Endothelial cell of umbilical vein (primary cell): ENCODE results near the gene COL23A1. TPM values are rescaled to one million over a fixed set of nuclear protein-coding genes. Genes with fewer than 3 reads are reported as not detected.

ENCODE experiments used
- BruUV-seq: library from RNA; stranded (reverse); fragments of 400-500 nt; replicated peaks from 2 replicates; lab custom pipeline; 2021; lab: Mats Ljungman, UMichigan
- CTCF ChIA-PET: fragments of 300-600, 350-600 bp; sonication (Branson Sonifier 250); formaldehyde crosslinking; loops from one replicate; lab custom pipeline; 2021; ENCODE audit warnings: antibody characterized with exemption, inconsistent platforms; lab: Charles Lee
- POLR2A ChIA-PET: fragments of 300-600, 350-600 bp; sonication (Branson Sonifier 250); formaldehyde crosslinking; loops from one replicate; lab custom pipeline; 2021; ENCODE audit warnings: antibody characterized with exemption, inconsistent platforms; lab: Charles Lee
- DNase-seq: peaks from one replicate; pipeline ENCODE4 v3.0.0-alpha.2; 2011; ENCODE audit warnings: low read depth, low spot score
- FAIRE-seq: peaks from 2 replicates; lab custom pipeline; 2011; peaks lifted over from hg19 to GRCh38; lab: Jason Lieb, UNC
- H2AFZ ChIP-seq: 2 replicates; pipeline ENCODE4 v1.6.0; 2012; ENCODE audit warnings: low read depth, low read length, control low read depth, inconsistent platforms
- H3K27ac ChIP-seq: 2 replicates; pipeline ENCODE4 v1.5.1; 2011; ENCODE audit warnings: low read depth, mild to moderate bottlenecking, control low read depth, low read length, moderate library complexity; ENCODE audit not compliant: insufficient read depth
- H3K27me3 ChIP-seq, 2 experiments: 2 replicates each; pipeline versions ENCODE4 v1.6.0 to v1.6.1; 2011; ENCODE audit warnings: low read length in 2 of 2, mixed read lengths in 1 of 2; ENCODE audit not compliant: control insufficient read depth in 2 of 2, insufficient read depth in 2 of 2
- H3K36me3 ChIP-seq, 2 experiments: 2 replicates in 1 of 2; 3 replicates in 1 of 2; pipeline ENCODE4 v1.5.1; 2011; ENCODE audit warnings: low read length in 2 of 2, mild to moderate bottlenecking in 1 of 2, moderate library complexity in 1 of 2; ENCODE audit not compliant: control insufficient read depth in 2 of 2, insufficient read depth in 2 of 2; ENCODE audit errors: extremely low read depth in 1 of 2
- H3K4me1 ChIP-seq: 3 replicates; pipeline ENCODE4 v1.5.1; 2011; ENCODE audit warnings: mild to moderate bottlenecking, low read length; ENCODE audit not compliant: control insufficient read depth, insufficient read depth; ENCODE audit errors: extremely low read depth
- H3K4me2 ChIP-seq: 2 replicates; pipeline ENCODE4 v1.6.1; 2011; ENCODE audit warnings: low read length, control low read depth, mixed read lengths; ENCODE audit not compliant: insufficient read depth
- H3K4me3 ChIP-seq, 3 experiments: fragments of 200-600 bp in 1 of 3; sonication (generic), shearing (Covaris generic) in 1 of 3; replicated peaks in 1 of 3; 2 replicates each; pipeline ENCODE4 v1.5.1; 2011 to 2016; ENCODE audit warnings: control low read depth in 3 of 3, low read length in 3 of 3, mild to moderate bottlenecking in 2 of 3, inconsistent platforms in 1 of 3, low read depth in 1 of 3, moderate library complexity in 1 of 3; ENCODE audit not compliant: insufficient read depth in 1 of 3
- H3K79me2 ChIP-seq: 2 replicates; pipeline ENCODE4 v1.6.0; 2012; ENCODE audit warnings: low read length, inconsistent platforms; ENCODE audit not compliant: control insufficient read depth, insufficient read depth
- H3K9ac ChIP-seq: replicated peaks from 2 replicates; pipeline ENCODE3; 2011; ENCODE audit warnings: low read length, control low read depth; ENCODE audit not compliant: insufficient read depth; ENCODE audit errors: extremely low read depth
- H3K9me1 ChIP-seq: replicated peaks from 3 replicates; pipeline ENCODE4 v1.6.0; 2011; ENCODE audit warnings: mild to moderate bottlenecking, low read length; ENCODE audit not compliant: control insufficient read depth, insufficient read depth; ENCODE audit errors: extremely low read depth
- H3K9me3 ChIP-seq: replicated peaks from 2 replicates; pipeline ENCODE4 v1.5.1; 2012; ENCODE audit warnings: low read length, inconsistent platforms; ENCODE audit not compliant: control insufficient read depth, insufficient read depth
- H4K20me1 ChIP-seq: replicated peaks from 2 replicates; pipeline ENCODE3; 2011; ENCODE audit warnings: mild to moderate bottlenecking, low read length; ENCODE audit not compliant: control insufficient read depth, insufficient read depth; ENCODE audit errors: extremely low read depth
- EZH2 ChIP-seq: IDR thresholded peaks from 2 replicates; pipeline ENCODE4 v1.6.1; 2012; ENCODE audit warnings: borderline replicate concordance, low read depth, mild to moderate bottlenecking, moderate library complexity, low read length, inconsistent platforms; ENCODE audit not compliant: severe bottlenecking
- FOS ChIP-seq: IDR thresholded peaks from 2 replicates; pipeline ENCODE4 v1.6.1; 2011; ENCODE audit warnings: mild to moderate bottlenecking, low read length, moderate library complexity, borderline replicate concordance; ENCODE audit not compliant: insufficient read depth
- GATA2 ChIP-seq: IDR thresholded peaks from 2 replicates; pipeline ENCODE4 v1.7.0; 2011; ENCODE audit warnings: low read depth, mild to moderate bottlenecking, moderate library complexity, mixed read lengths, low read length; ENCODE audit not compliant: insufficient read length, insufficient read depth
- JUN ChIP-seq: IDR thresholded peaks from 2 replicates; pipeline ENCODE4 v1.6.1; 2011; ENCODE audit warnings: borderline replicate concordance, low read depth; ENCODE audit not compliant: insufficient read length, insufficient read depth
- MYC ChIP-seq: IDR thresholded peaks from one replicate; pipeline ENCODE4 v1.6.1; 2011; ENCODE audit warnings: mild to moderate bottlenecking, low read depth, low read length
- POLR2A ChIP-seq: IDR thresholded peaks from 2 replicates; pipeline ENCODE4 v1.6.1; 2012; ENCODE audit warnings: low read depth, mild to moderate bottlenecking, control low read depth, low read length
- POLR2AphosphoS5 ChIP-seq: IDR thresholded peaks from 2 replicates; pipeline ENCODE4 v1.6.1; 2012; ENCODE audit warnings: low read depth, mild to moderate bottlenecking, control low read depth, low read length, moderate library complexity; ENCODE audit not compliant: insufficient read depth
- dilution Hi-C: fragments of 300-500 bp; cut with MboI; formaldehyde crosslinking; loops from one replicate; pipeline ENCODE4 v1.15.0; 2019; ENCODE audit warnings: low sequenced_read_pairs; ENCODE audit not compliant: extremely low pct_ligation_motif_present
- intact Hi-C: fragments of 100-400 bp; cut with micrococcal nuclease; formaldehyde crosslinking; loops from one replicate; pipeline ENCODE4 v1.10.0; 2022
- polyA plus RNA-seq, 4 experiments: library from polyadenylated mRNA; depleted of rRNA in 3 of 4; stranded (reverse) in 3 of 4; unstranded in 1 of 4; fragments of >200 nt; gene quantifications; 2 replicates each; pipeline versions ENCODE4 v1.2.1 to v1.2.3, GENCODE V29; 2011 to 2012; ENCODE audit warnings: missing spikeins in 1 of 4
- total RNA-seq: library from RNA; stranded (reverse); gene quantifications from 2 replicates; pipeline ENCODE4 v1.2.3, GENCODE V29; 2021
- TF ChIP-seq, protein P1 (sequence below), 2 donors: IDR thresholded peaks; 1 replicate in 1 of 2; 2 replicates in 1 of 2; pipeline ENCODE4 v1.5.1; 2011; ENCODE audit warnings: low read length in 2 of 2, mild to moderate bottlenecking in 2 of 2, moderate library complexity in 2 of 2, control low read depth in 1 of 2, inconsistent platforms in 1 of 2, low read depth in 1 of 2; ENCODE audit not compliant: insufficient read depth in 1 of 2; ENCODE audit errors: extremely low read depth in 1 of 2
- TF ChIP-seq, protein P2 (sequence below): IDR thresholded peaks from 2 replicates; pipeline ENCODE4 v1.6.1; 2011; ENCODE audit not compliant: insufficient read depth, insufficient read length

Gene COL23A1
- total and polyA plus RNA-seq, 2 donors (not counting 3 experiments of a cell fraction or from before 2014, with no cell fraction given): not detected

DNA sequence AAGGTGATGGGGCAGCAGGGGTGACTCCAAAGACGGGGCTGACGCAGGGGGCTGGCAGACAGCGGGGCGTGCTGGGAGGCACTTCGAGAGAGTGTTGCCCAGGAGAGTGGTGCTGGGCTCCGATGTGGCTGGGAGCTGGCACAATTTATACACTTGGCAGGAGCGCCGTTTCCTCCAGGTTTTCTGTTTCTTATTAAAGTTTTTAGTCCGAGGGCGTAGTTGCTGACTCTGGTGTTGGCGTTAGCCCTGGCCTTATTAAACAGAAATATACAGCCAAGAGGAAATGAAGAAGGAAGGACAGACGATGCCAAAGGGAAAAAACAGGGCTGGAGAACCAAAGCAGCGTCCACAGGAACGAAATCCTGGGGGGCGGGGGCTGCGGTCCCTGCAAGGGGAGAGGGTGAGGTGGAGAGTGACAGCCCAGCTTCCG is 218.0 kb downstream of the COL23A1 start:
- no peaks in the 10 kb centered on the region for H3K27me3 ChIP-seq
- intact Hi-C loops: no loop called here
- no peak for TF ChIP-seq POLR2AphosphoS5
- TF ChIP-seq, protein P1, sequence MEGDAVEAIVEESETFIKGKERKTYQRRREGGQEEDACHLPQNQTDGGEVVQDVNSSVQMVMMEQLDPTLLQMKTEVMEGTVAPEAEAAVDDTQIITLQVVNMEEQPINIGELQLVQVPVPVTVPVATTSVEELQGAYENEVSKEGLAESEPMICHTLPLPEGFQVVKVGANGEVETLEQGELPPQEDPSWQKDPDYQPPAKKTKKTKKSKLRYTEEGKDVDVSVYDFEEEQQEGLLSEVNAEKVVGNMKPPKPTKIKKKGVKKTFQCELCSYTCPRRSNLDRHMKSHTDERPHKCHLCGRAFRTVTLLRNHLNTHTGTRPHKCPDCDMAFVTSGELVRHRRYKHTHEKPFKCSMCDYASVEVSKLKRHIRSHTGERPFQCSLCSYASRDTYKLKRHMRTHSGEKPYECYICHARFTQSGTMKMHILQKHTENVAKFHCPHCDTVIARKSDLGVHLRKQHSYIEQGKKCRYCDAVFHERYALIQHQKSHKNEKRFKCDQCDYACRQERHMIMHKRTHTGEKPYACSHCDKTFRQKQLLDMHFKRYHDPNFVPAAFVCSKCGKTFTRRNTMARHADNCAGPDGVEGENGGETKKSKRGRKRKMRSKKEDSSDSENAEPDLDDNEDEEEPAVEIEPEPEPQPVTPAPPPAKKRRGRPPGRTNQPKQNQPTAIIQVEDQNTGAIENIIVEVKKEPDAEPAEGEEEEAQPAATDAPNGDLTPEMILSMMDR (IDR thresholded peaks at IDR 0.05; ENCODE audit: extremely low read depth in 1 of 2, insufficient read depth in 1 of 2, low read depth in 1 of 2, low read length in 2 of 2): no peak
- TF ChIP-seq MYC: no peak
- TF ChIP-seq, protein P2, sequence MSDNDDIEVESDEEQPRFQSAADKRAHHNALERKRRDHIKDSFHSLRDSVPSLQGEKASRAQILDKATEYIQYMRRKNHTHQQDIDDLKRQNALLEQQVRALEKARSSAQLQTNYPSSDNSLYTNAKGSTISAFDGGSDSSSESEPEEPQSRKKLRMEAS: no peak
- TF ChIP-seq JUN: no peak
- no peak for TF ChIP-seq EZH2
- TF ChIP-seq GATA2: no peak
- no peak for TF ChIP-seq FOS
- TF ChIP-seq POLR2A: no peak
- no peaks in the 10 kb centered on the region for H3K4me1 ChIP-seq
- H2AFZ ChIP-seq: no peak overlapping the region
- ChIA-PET CTCF (interaction anchor here (0.9 kb wide), 1 partner anchor 63 kb away, joined by 3 read pairs; no protein-coding TSS in a partner anchor), POLR2A (no interaction called here)
- no peak overlapping the region for H3K27ac ChIP-seq
- no peak overlapping the region for H3K4me2 ChIP-seq
- no peak overlapping the region for H3K4me3 ChIP-seq
- no peak for FAIRE-seq
- H3K9me1 ChIP-seq: no peaks in the 10 kb centered on the region
- no TSS peak for BruUV-seq
- dilution Hi-C loops: no loop called here
- no peaks in the 10 kb centered on the region for H4K20me1 ChIP-seq
- no peak overlapping the region for H3K9ac ChIP-seq
- no peaks in the 10 kb centered on the region for H3K36me3 ChIP-seq
- no peak for DNase-seq
- no peaks in the 10 kb centered on the region for H3K79me2 ChIP-seq
- no peaks in the 10 kb centered on the region for H3K9me3 ChIP-seq
